HG02610 (cell line): ENCODE measurements around the gene LANCL2.
"Not testable (repeated sequence)": the region's sequence is repeated elsewhere in the genome, so short reads cannot be mapped to it uniquely, and the experiment has no call there.

ENCODE experiments used
- ATAC-seq: cut with Tn5 transposase; IDR thresholded peaks from one replicate; pipeline ENCODE4 v1.9.1; 2021; ENCODE audit warnings: mild to moderate bottlenecking, moderate library complexity; ENCODE audit not compliant: unreplicated experiment

LANCL2 gene

DNA sequence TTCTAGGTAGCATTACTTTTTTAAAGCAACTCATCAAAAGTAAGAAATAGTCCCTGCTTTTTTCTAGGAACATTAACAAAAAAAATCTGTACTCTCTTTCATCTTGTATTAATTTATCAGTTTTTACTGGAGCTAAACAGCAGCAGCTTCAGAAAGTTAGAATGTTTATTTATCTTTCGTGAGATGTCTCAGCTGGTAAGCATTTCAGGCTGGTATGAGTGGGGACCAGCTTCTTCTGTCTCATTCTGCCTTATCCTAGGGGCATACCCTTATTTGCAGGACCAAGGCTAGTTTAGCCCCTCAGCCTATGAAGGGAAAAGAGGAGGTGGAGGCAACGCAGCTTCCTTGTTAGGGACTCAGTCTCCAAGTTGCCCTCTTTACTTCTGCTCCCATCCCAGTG lies 35.1 kb downstream of the LANCL2 start:
- ATAC-seq = no peak

DNA sequence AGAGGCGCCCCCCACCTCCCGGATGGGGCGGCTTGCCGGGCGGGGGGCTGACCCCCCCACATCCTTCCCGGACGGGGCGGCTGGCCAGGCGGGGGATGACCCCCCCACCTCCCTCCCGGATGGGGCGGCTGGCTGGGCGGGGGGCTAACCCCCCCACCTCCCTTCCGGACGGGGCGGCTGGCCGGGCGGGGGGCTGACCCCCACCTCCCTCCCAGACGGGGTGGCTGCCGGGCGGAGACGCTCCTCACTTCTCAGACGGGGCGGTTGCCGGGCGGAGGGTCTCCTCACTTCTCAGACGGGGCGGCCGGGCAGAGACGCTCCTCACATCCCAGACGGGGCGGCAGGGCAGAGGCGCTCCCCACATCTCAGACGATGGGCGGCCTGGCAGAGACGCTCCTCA lies 37.4 kb downstream of the LANCL2 start:
- not testable (repeated sequence) for ATAC-seq

DNA sequence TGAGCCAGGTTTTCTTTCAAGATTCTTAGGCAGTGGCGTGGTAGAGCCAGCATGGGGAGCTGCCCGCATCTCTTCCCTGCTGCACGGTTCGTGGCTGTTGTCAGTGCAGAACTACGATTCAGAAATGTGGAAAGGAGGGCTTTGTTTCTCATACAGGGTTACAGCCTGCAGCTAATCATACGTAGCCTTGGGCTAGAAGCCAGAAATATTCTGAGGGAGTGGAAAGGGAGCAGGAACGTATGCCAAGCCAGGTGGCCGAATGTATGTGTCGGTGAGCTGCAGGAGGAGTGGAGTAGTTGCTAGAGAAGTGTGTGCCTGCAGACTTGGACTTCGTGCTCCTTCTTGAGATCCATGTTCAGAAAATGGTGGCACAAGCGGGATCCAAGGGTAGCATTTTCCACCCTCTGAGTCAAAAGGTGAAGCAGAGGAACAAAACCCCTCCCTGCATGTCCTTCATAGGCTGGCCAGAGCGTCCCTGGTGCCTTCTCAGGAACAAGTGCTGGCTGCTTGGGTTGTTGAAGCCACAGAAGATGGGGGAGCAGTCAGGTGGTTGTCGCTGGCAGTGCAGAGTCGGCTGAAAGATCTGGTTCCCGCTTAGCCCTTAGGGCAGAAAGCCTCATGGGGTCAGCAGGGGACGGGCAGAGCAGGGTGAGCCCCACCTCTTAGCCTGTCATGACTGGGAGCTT lies 40.9 kb downstream of the LANCL2 start:
- no peak for ATAC-seq

DNA sequence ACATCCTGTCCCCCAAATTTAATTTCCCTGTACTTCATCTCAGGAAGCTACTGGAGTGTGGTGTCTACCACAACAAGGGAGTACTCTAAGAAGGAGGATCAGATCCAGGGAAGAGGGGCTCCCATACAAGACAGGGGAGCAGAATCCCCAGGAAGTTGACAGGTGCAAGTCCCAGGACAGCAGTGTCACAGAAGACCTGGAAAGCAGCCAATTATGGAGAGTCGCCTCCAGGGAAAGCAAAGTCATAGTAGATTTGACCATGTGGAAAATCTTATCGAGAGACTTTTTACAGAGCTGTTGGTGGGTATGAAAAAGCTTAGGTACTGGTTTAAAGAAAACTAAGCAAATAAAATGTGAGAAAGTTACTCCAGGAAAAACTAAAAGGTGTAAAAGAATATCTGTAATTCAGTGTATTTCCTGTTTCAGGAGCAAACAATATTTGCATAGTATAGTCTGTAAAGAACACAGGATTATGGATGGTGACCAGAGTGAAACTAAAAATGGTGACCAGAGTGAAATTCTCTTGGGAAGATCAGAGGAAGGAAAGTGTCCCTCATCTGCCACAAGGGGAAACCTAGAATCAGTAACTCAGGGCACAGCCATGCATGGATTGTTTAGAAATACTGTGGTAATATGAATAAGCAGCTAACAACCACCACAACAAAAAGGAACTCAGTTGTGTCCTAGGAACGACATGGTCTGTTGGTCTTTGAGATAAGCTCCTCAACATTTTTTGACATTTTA lies 44.5 kb downstream of the LANCL2 start:
- peak; percentile 87 for ATAC-seq

DNA sequence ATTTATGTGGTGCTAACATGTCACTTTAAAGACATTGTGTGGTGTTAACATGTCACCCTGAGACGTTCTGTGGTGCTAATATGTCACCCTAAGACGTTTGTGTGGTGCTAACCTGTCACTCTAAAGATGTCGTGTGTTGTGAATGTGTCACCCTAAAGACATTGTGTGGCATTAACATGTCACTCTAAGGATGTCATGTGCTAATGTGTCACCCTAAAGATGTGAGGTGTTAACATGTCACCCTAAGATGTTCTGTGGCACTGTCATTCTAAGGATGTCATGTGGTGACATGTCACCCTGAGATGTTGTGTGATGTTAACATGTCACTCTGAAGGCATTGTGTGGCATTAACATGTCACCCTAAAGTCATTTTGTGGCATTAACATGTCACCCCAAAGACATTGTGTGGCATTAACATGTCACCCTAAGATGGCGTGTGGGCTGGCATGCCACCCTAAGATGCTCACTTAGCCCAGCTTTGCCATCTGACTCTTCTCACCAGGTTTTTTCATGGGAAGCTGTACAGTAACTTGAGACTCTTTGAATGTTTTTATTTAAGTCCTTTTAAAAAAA lies 45.6 kb downstream of the LANCL2 start:
- ATAC-seq = no peak

DNA sequence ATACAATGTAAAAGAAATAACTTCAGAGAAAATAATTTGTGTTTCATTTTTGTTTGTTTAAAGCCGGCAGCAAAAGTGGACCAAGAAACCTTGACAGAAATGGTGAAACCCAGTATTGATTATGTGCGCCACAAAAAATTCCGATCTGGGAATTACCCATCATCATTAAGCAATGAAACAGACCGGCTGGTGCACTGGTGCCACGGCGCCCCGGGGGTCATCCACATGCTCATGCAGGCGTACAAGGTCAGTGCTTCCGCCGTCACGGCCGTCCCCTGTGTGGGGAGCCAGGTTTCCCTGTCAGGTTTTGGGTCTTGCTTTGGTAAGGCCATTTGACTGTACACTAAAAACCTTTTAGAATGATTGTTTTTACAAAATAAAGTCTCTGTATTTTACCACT lies 46.7 kb downstream of the LANCL2 start:
- ATAC-seq = no peak

DNA sequence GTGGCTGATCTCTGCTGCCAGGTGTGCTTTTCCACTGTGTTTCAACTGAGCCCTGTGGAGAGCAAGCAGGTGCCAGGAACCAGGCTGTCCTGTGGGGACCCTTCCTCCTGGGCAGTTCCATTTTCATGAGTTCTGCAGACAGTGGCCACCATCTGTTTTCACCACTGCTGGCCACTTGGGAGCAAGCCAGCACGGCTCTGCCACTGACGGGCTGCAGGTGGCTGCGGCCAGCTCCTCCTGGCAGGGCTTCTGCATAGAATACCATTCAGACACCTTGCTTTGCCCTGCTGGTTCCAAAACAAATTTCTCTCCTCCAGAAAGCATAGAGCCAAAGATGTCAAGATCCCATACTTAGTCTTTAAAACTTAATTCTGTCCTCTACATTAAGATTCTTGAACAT lies 48.3 kb downstream of the LANCL2 start:
- ATAC-seq = no peak

DNA sequence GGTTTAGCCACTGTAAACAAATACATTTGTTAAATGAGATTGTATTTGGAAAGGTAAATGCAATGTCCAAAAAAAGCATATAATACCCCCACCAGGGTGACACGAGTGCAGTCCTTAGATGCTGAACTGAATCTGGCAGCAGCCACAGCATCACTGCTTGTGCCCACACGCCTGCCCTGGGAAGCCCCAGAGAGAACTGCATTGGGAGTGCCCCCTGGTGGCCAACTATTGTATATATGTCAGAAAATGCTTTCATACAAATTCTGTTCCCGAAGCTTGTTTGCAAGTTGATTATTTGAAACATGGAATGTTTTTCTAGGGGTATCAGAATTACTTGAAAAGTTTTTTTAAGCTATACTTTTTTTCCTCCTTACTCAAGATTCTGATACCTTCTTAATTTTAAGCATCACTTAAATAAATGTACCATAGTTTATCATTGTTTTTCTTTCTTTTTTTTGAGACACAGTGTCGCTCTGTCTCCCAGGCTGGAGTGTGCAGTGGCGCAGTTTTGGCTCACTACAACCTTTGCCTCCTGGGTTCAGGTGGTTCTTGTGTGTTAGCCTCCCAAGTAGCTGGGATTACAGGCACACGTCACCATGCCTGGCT lies 50.1 kb downstream of the LANCL2 start:
- ATAC-seq = peak; percentile 88

DNA sequence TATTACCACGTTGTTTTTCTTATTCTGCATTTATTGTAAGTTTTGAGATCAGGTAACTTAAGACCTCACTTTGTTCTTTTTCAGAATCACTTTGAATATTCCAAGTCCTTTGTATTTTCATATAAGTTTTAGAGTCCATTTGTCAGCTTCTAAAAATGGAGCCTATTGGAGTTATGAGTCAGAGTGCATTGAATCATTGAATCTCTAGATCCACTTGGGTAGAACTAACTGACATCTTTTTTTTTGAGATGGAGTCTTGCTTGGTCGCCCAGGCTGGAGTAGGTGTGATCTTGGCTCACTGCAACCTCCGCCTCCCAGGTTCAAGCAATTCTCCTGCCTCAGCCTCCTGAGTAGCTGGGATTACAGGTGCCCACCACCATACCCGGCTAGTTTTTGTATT lies 52.3 kb downstream of the LANCL2 start:
- not testable (repeated sequence) for ATAC-seq

DNA sequence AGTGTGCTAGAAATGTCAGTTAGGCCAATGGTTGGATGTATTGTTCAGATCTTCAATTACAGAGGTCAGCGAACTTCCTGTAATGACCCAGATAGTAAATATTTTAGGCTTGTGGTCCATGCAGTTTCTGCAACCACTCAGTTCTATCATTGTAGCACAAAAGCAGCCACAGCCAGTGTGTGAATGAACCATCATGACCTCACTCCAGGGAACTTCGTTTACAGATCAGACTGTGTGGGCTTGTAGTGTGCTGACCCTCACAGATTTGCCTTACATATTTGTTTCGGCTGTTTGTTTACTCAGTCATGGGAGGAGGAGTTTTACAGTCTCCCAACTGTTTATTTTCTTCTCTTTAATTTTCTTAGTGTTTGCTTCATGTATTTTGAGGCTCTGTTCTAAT lies 55.4 kb downstream of the LANCL2 start:
- ATAC-seq = no peak

DNA sequence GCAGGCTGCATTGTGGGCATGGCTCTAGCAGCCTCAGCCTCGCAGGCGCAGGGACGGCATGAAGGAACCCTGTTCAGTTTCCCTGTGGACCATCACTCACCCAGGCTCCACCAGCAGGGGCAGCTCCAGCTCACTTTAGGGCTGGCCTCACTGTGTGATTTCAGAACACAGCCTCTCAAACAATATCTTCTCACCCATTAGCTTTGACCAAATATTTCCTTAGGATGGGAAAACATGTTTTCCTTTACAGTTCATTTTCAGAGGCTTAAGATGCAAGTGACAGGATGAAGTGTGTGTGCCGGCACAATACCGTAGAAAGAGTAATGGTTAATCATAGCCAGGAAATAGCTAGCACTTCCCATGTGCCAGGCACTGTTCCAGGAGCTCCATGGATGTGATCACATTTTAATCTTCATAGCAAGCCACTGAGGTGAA lies 58.2 kb downstream of the LANCL2 start:
- ATAC-seq = no peak

DNA sequence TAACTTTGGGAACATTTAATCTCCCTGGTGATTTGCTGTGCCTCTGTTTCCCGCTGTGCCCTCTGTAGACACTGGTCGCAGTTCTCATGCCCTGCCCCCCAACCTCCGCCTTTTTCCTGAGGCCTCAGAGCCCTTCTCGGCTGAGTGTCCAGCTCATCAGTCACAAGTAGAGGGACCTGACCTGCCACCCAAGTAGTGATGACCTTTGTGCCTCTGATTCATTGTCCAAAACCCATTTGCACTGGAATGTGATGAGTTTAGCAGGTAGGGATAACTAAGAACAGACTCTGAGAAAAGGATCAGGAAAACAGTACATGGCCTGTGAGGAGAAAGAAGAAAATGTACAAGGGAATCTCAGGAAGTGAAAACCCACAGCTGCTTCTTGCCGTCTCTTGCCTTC lies 58.8 kb downstream of the LANCL2 start:
- ATAC-seq = no peak

DNA sequence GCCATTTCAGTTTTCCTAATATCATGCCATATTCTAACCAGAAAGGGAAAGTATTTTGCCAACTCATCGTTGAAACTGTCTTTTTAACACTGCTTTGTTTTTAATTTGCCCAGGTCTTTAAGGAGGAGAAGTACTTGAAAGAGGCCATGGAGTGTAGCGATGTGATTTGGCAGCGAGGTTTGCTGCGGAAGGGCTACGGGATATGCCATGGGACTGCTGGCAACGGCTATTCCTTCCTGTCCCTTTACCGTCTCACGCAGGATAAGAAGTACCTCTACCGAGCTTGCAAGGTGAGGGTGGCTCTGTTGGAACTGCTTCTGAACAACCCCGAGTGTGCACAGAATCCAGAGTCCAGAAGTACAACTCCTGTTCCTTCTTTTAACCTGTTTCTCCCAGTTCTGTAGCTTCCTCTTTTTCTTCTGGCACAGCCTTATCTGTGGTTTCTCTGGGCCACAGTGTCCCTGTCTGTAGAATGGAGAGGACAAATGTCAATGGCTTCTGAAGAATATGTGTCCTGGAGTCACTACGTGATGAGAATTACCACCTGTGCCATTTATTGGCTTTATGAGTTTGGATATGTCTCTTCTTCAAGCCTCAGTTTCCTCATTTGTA lies 60.1 kb downstream of the LANCL2 start:
- ATAC-seq = no peak

DNA sequence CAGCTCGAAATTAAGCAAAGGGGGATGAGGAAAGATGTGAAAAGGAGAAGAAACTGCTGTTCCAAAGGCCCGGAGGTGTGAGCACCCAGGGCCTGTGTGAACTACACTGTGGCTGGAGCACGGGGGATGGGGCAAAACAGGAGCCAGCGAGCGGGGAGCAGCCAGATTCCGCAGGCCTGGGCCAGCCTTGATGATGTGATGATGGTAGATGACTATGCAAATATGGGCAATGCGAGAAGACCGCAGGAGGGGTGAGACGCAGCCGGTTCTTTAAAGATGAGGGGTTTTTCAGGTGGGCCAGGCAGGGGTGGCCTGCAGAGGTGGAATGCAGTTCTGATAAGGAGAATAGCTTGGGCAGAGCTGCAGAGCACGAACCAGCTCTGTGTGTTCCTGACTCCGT lies 61.5 kb downstream of the LANCL2 start:
- ATAC-seq = no peak

DNA sequence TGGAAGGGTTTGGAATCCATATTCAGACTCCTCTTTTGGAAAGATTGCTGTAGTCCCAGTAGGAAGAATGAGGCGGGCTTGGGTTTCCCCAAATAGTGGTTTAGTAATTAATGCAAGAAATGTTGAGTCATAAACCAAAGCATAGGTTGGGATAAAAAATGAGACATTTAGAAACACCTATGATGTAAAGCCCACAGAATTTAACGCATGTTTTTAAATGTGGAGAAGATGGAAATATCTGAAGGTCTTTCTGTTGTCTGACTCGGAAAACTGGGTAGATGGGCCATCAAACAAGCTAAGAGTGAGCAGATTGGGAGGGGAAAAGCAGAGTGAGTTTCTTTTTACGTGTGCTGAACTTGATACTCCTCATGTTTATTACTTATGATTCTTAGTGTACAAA lies 62.2 kb downstream of the LANCL2 start:
- ATAC-seq = no peak

DNA sequence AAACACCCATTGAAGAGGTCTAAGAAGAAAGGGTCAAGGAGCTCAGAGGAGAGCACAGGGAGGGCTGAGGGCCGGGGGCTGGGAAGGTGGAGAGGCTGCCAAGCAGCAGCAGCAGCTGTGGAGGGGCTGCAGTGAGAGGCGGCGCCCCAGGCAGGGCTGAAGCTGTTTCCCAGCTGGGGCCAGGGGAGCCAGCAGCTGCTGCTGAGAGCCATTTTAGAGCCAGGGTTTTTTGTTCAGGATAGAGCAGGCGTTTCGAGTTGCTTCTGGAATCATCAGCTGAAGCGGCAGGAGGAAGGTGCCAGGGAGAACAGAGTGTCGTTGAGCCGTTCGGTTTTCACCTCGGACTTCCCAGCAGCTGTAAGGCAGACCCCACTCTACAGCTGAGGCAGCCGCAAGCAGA lies 62.7 kb downstream of the LANCL2 start:
- ATAC-seq = no peak

DNA sequence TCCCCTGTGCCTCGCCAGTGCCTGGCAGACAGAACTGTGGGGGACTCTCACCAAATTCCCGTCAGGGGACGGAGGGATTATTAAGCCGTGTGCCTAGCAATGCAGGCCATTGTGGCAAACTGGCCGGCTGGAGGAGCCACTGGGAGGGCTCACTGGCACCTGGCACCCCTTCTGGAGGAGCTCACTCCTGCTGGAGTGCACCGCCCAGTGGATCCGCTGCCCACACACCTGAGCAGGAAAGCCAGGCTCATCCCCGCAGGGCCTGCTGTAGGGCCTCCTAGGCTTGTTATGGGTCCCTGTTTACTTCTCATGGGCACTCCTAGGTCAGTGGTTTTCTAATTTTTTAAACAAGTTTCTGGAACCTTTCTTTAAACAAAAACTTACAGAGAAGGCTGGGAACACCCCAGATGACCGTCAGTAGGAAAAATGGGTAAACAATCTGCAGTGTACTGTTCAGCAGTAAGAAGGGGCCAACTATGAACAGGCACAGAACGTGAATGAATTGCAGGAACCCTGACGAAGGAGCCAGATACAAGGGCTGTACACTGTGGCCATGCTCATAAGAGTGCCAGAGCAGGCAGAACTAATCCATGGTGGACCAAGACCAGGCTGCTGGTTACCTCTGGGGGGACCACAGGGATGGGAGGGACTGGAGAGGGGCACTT lies 64.8 kb downstream of the LANCL2 start:
- ATAC-seq = no peak

DNA sequence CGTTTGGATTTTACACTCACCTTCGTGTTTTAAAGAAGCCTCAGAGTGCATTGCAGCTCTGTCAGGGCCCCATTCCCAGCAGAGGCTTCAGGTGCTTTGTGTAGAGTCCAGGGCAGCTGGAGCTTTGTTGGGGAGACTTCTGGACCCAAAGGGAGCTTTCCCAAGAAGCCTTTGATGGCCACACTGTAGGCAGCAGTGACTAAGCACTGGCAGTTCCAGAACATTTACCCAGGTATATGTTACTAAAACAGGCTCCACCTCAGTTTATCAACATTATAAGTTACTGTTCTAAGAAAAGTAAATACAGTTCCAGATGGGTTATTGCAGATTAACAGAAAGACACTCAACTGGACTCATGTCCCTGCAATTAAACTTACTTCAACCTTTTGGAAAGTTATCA lies 66.8 kb downstream of the LANCL2 start:
- ATAC-seq = no peak

DNA sequence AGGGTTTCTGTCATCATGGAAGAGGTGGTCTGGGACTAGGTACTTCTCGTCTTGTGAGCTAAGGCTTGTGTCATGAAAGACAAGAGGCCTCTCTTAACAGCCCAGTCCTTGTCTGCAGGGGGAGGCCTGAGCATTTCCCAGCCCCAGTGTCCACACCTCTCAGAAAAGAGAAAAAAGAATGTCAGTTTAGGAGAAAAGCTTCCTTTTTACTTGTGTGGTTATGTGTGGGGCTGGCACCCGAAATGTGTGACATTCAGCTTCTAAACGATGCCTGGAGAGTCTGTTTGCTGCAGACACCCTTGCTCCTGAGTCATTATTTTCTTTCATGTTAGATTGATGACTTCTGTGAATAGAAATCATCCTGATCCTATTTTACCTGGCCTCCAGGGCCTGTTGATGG lies 67.4 kb downstream of the LANCL2 start:
- no peak for ATAC-seq

DNA sequence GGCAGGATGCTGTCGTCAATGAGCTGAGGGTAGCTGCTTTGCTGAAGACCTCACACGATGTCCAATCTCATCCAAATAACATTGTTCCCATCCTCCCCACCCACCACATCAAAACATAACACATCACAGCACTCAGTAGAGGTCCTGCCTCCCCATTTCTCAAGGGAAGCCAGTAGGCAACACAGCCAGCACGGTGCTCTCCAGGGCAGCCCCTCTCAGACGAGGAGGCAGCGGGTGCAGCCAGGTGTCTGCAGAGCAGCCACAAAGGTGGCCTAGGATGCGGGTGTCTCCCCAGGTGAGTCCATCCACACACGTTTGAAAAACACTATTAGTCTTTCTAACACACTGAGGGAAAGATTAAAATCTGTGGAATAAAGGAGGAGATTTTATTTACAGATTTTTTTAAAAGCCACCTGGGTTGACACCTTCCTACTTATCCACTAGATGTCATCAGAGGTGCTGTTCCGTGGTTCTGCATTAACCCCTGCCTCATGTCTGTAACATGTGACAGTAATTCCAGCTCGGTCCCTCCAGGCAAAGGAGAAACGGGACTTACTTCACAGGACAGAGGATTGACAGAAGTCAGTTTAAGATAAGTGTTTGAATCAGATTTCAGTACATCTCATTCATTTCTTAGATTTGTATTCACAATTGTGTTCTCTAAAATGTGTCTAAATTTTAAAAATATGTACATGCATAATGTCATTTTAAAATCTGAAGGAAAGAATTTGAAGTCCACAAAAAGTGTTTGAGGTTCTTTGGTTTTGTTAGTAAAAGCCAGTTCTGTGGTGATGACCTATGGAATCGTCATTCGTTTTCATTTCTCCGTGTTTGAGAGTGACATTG lies 68.0 kb downstream of the LANCL2 start:
- peak; percentile 71 for ATAC-seq
